ENCODE data around the gene PDAP1. TPM values are rescaled to one million over a fixed set of nuclear protein-coding genes. Genes with fewer than 3 reads are reported as not detected.

PDAP1 gene
- total and polyA plus RNA-seq, 10 of the 15 experiments (the other 5 are each of a cell fraction or from before 2014, with no cell fraction given) = 6.6 to 200 (median 87.7) TPM

GRCh38 chr7:99379043-99379577 is 29.3 kb downstream of the PDAP1 start:
- peaks cover 45% of the 10 kb centered on the region for H3K4me1 ChIP-seq (ENCODE audit: control insufficient read depth, insufficient read depth, low read length)
- RAD21 ChIA-PET (ENCODE audit: unreplicated experiment) = interaction anchor here (0.6 to 2.3 kb wide), 3 partner anchors 28 to 111 kb away, joined by 5 to 15 read pairs (median 7); partner anchors contain the start of genes BUD31 and PDAP1
- peak overlapping the region; percentile 95 for H3K9ac ChIP-seq (ENCODE audit: control insufficient read depth, insufficient read depth, low read length)
- no peaks in the 10 kb centered on the region for H3K27me3 ChIP-seq (replicated peaks in 1 of 2; ENCODE audit: control insufficient read depth in 2 of 2, insufficient read depth in 2 of 2, low read length in 1 of 2)
- WGBS (ENCODE audit: insufficient coverage, insufficient replicate concordance, low lambda C conversion rate, missing lambda C conversion rate) = 3% methylated on average over 7 of the region's 7 CpGs
- peaks cover 79% of the 10 kb centered on the region for H3K79me2 ChIP-seq (ENCODE audit: control insufficient read depth, insufficient read depth, low read length)
- H3K9me3 ChIP-seq (replicated peaks; ENCODE audit: control insufficient read depth, insufficient read depth, low read length) = no peaks in the 10 kb centered on the region
- SMC1A ChIA-PET (ENCODE audit: uncharacterized antibody, unreplicated experiment) = interaction anchor here (0.8 to 2.7 kb wide), 2 partner anchors 29 to 94 kb away, joined by 3 to 20 read pairs; partner anchors contain the start of genes BUD31 and PDAP1
- intact Hi-C loops (cut with micrococcal nuclease; ENCODE audit: unreplicated experiment) = no loop called here
- in situ Hi-C loops (cut with MboI) = no loop called here
- FAIRE-seq (peak; percentile 73), ATAC-seq (peak; percentile 36), DNase-seq (ENCODE audit: low read depth, low spot score) (peak; percentile 68)
- H3K27ac ChIP-seq (ENCODE audit: control insufficient read depth, insufficient read depth) = peak overlapping the region; percentile 100
- BruUV-seq (replicated peaks) = no TSS peak
- no peaks in the 10 kb centered on the region; the same call in 1 of the 2 replicates for H4K20me1 ChIP-seq (ENCODE audit: control insufficient read depth, insufficient read depth)
- CTCF ChIA-PET = interaction anchor here (1.0 to 1.1 kb wide), 2 partner anchors 14 to 30 kb away, joined by 4 read pairs; partner anchors contain the start of genes BUD31 and PDAP1
- POLR2A ChIA-PET = interaction anchor here (0.5 to 2.8 kb wide), 5 partner anchors 15 to 814 kb away, joined by 3 to 51 read pairs (median 4); partner anchors contain the start of genes BUD31 and PDAP1
- peaks cover 1 to 10% of the 10 kb centered on the region in 2 experiments for H3K36me3 ChIP-seq (ENCODE audit: control insufficient read depth in 2 of 2, insufficient read depth in 2 of 2, low read length in 1 of 2)
- peak overlapping the region; percentile 96 for H3K4me2 ChIP-seq (ENCODE audit: control insufficient read depth, insufficient read depth)
- H2AFZ ChIP-seq (ENCODE audit: control insufficient read depth, low read depth, low read length) = no peak overlapping the region
- H3K4me3 ChIP-seq = peak overlapping the region; percentile 64
- TF ChIP-seq EZH2 (IDR thresholded peaks at IDR 0.05; ENCODE audit: borderline replicate concordance, control insufficient read depth, low read depth, low read length) (no peak), BMI1 (IDR thresholded peaks at IDR 0.05; ENCODE audit: borderline replicate concordance) (no peak), IKZF2 (IDR thresholded peaks at IDR 0.05) (peak; percentile 67 to 75), JUND (IDR thresholded peaks at IDR 0.05; ENCODE audit: low read depth, low read length) (no peak), RELB (IDR thresholded peaks at IDR 0.05; ENCODE audit: low read depth) (peak; percentile 64), CREB1 (IDR thresholded peaks at IDR 0.05; ENCODE audit: low read depth) (no peak), ZZZ3 (IDR thresholded peaks at IDR 0.05; ENCODE audit: control insufficient read depth, insufficient read length, low read depth) (no peak), TAF1 (IDR thresholded peaks at IDR 0.05; ENCODE audit: borderline replicate concordance, low read depth, low read length) (no peak), SREBF1 (IDR thresholded peaks at IDR 0.05; ENCODE audit: low read length) (no peak), EGR1 (IDR thresholded peaks at IDR 0.05; ENCODE audit: borderline replicate concordance in 1 of 2, low read depth in 2 of 2, low read length in 2 of 2) (no peak), WRNIP1 (IDR thresholded peaks at IDR 0.05; ENCODE audit: borderline replicate concordance, low read depth, low read length) (no peak), USF1 (IDR thresholded peaks at IDR 0.05; ENCODE audit: borderline replicate concordance, extremely low read length, insufficient read depth, low read depth, low read length) (no peak)
- TF ChIP-seq, protein P1, sequence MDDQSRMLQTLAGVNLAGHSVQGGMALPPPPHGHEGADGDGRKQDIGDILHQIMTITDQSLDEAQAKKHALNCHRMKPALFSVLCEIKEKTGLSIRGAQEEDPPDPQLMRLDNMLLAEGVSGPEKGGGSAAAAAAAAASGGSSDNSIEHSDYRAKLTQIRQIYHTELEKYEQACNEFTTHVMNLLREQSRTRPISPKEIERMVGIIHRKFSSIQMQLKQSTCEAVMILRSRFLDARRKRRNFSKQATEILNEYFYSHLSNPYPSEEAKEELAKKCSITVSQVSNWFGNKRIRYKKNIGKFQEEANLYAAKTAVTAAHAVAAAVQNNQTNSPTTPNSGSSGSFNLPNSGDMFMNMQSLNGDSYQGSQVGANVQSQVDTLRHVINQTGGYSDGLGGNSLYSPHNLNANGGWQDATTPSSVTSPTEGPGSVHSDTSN (IDR thresholded peaks at IDR 0.05; ENCODE audit: insufficient replicate concordance, low read depth, low read length) = no peak
- TF ChIP-seq, protein P2, sequence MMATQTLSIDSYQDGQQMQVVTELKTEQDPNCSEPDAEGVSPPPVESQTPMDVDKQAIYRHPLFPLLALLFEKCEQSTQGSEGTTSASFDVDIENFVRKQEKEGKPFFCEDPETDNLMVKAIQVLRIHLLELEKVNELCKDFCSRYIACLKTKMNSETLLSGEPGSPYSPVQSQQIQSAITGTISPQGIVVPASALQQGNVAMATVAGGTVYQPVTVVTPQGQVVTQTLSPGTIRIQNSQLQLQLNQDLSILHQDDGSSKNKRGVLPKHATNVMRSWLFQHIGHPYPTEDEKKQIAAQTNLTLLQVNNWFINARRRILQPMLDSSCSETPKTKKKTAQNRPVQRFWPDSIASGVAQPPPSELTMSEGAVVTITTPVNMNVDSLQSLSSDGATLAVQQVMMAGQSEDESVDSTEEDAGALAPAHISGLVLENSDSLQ (IDR thresholded peaks at IDR 0.05) = peak; percentile 70
- TF ChIP-seq, protein P3, sequence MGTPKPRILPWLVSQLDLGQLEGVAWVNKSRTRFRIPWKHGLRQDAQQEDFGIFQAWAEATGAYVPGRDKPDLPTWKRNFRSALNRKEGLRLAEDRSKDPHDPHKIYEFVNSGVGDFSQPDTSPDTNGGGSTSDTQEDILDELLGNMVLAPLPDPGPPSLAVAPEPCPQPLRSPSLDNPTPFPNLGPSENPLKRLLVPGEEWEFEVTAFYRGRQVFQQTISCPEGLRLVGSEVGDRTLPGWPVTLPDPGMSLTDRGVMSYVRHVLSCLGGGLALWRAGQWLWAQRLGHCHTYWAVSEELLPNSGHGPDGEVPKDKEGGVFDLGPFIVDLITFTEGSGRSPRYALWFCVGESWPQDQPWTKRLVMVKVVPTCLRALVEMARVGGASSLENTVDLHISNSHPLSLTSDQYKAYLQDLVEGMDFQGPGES (IDR thresholded peaks at IDR 0.05) = no peak
